HG03045 (cell line): ENCODE measurements around the gene NDUFAF5.
A peak's percentile ranks its signal among the peaks of the same experiment; 100 is the strongest.
"Not testable (repeated sequence)": the region's sequence is repeated elsewhere in the genome, so short reads cannot be mapped to it uniquely, and the experiment has no call there.

Experiments
- ATAC-seq: cut with Tn5 transposase; IDR thresholded peaks from one replicate; pipeline ENCODE4 v1.9.1; 2021; ENCODE audit warnings: mild to moderate bottlenecking, moderate library complexity; ENCODE audit not compliant: unreplicated experiment

NDUFAF5 gene

GRCh38 chr20:13784893-13785715 is at the start of gene NDUFAF5, which contains the start of gene ESF1:
TSS of gene NDUFAF5 (plus strand) at chr20:13785028. CDS start at chr20:13785069, 41 bp downstream.
TSS of gene ESF1 (minus strand) at chr20:13784919. CDS start at chr20:13783140, 1,779 bp downstream.
- peak; percentile 97 for ATAC-seq

- no peak for ATAC-seq
Measured at GRCh38 chr20:13735826-13736225, 49.0 kb upstream of the NDUFAF5 start.

DNA sequence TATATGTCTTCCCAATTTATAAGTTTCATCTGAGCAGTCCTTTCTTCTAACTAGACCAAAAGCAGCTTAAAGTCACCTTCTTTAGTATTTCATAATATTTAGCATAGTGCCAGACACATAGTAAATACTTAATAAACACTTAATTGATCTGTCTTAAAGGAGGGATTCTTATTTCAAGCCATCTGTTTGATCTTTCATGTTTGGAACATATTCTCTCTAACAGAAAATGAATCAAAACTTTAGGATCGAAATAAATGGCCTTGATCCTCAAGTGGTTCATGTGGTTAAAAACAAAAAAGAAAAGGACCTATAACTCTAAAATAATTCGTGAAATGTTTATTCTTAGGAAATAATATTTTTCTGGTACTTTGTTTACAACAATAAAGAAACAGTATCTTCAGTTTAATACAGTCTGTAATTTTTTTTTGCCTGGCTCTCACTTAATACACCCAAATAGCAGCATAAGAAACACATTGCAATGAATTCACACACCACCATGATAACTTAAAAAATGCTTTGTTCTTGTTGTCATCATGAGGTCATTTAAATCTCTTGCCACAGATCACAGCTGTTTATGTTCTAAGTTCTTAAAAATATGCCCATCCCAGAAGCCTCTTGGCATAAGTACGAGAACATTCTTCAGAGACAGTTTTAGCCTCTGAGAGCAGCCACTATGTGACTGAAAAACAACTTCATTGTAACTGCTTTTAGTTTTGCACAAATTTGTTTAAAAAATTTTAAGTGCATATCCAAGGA is 48.2 kb upstream of the NDUFAF5 start:
- ATAC-seq: no peak

DNA sequence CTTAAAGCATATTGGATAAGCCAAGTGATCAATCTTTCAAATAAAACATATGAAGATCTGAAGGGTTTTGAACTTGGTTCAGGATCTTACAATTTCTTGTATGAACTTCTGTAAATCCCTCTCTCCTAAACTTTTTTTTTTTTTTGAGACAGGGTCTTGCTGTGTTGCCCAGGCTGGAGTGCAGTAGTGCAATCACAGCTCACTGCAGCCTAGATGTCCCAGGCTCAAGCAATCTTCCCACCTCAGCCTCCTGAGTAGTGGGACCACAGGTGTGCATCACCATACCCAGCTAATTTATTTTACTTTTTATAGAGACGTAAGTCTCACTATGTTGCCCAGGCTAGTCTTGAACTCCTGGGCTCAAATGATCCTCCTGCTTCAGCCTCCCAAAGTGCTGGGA is 46.6 kb upstream of the NDUFAF5 start:
- not testable (repeated sequence) for ATAC-seq

GRCh38 chr20:13739731-13740649 is 44.8 kb upstream of the NDUFAF5 start:
- no peak for ATAC-seq

DNA sequence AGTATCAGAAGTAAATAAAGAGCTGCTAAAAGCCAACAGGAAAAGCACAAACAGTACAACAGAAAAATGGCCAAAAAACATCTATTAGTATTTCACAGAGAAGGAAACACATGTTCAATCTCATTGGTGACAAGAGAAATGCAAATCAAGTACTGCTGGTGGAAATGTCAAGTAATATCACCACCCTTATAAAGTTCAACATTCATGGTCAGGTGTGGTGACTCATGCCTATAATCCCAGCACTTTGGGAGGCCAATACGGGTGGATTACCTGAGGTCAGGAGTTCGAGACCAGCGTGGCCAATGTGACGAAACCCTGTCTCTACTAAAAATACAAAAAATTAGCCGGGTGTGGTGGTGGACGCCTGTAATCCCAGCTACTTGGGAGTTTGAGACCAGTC is 42.9 kb upstream of the NDUFAF5 start:
- ATAC-seq: no peak

DNA sequence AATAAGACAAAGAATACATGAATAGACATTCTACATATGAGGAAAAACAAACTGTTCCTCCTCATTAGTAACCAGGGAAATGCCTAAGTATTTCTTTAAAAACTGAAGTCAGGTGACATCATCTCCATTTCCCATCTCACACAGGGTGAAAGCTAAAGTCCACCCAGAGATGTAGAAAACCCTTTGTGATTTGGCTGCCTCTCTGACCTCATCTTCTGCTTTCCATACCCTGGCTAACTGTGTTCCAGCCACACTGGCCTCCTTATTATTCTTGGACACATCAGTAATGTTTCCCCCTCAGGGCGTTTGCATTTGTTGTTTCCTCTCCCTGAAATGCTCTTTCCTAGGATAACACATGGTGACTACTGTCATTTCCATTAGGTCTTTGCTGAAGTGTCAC is 40.5 kb upstream of the NDUFAF5 start:
- ATAC-seq: no peak

GRCh38 chr20:13745784-13746183 is 39.0 kb upstream of the NDUFAF5 start:
- no peak for ATAC-seq

- ATAC-seq: no peak
Measured at GRCh38 chr20:13749811-13750210, 35.0 kb upstream of the NDUFAF5 start.

DNA sequence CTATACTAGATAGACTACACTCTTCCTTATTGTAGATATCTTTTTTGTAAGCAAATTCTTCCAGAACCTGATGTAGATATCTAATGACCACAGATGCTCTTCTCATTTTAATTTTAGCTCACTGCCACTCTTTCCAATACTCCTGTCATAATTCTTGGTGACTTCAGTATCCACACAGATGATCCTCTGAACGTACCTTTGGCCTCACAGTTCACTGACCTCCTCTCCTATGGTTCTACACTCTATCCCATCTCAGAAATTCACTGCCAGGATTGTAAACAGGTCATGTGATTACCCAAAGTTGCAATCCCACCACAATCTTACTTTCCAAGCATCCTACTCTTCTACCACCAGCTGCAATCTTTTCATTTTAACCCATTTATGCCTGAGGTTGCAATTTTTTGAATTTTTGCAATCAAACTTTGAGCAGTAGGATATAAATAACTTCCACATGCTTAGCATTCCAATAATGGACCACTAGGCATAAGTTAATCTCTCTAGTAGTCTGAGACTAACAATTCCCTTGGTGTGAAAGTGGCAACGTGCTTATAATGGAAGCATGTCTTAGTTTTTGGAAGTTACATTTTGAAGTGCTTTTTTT is 31.3 kb upstream of the NDUFAF5 start:
- no peak for ATAC-seq

DNA sequence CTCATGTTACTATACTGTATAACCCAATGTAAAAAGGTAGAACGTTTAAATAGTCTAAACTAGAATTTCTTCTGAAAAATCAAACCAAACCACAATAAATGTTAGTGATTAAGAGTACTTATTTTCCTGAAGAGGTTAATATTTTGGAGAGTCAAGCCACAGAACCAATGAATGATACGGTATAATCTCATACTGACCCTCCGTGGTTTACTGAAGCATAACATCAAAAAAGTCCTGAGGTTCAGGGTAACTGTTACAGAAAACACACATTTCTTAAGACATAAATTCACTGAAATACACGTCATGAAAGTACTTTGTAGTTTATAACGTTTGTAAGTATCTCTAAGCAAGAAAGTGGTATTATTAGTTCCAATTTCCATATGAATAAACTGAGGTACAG is 29.0 kb upstream of the NDUFAF5 start:
- no peak for ATAC-seq

DNA sequence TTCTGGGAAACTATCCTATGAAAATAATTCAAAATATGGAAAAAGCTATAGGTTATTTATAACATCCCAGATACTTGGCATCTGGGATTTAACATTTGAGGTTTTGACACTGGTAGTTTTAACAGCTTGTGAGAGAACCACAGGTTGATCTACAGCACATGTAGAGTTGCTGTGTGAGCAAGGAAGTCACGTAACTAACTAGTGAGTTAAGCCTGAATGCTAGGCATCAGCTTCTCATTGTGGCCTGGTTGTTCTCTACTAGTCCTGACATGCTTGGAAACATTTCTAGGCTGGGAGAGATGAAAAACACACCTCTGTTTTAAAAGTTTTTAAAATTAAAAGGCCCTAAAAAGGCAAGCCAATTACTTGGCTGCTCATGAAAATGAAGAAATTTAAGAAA is 28.3 kb upstream of the NDUFAF5 start:
- ATAC-seq: no peak

- ATAC-seq: no peak
Measured at GRCh38 chr20:13758884-13759283, 25.9 kb upstream of the NDUFAF5 start.

DNA sequence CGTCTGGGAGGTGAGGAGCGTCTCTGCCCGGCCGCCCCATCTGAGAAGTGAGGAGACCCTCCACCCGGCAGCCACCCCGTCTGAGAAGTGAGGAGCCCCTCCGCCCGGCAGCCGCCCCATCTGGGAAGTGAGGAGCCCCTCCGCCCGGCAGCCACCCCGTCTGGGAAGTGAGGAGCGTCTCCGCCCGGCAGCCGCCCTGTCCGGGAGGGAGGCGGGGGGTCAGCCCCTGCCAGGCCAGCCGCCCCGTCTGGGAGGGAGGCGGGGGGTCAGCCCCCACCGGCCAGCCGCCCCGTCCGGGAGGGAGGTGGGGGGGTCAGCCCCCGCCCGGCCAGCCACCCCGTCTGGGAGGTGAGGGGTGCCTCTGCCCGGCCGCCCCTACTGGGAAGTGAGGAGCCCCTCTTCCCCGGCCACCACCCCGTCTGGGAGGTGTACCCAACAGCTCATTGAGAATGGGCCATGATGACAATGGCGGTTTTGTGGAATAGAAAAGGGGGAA is 24.3 kb upstream of the NDUFAF5 start:
- not testable (repeated sequence) for ATAC-seq

DNA sequence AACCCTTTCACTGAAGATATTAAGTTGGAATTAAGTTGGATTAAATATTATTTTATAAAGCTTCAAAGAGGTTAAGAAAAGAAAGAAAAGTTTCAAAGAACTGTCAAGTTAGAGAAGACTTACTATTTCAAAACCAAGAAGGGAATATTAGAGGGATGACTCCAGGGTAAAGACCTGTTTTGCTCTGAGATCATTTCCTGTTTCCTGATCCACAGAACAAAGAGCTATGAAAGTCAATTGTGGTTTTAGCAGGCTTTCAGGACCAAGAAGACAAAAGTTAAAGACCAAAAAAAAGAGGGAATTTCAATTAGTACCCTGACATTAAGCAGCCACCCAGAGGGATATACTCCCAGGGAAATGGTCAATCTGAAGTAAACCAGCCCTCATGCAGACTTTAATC is 19.5 kb upstream of the NDUFAF5 start:
- no peak for ATAC-seq

- no peak for ATAC-seq
Measured at GRCh38 chr20:13765868-13766416, 18.9 kb upstream of the NDUFAF5 start.

GRCh38 chr20:13770141-13770540 is 14.7 kb upstream of the NDUFAF5 start:
- no peak for ATAC-seq

DNA sequence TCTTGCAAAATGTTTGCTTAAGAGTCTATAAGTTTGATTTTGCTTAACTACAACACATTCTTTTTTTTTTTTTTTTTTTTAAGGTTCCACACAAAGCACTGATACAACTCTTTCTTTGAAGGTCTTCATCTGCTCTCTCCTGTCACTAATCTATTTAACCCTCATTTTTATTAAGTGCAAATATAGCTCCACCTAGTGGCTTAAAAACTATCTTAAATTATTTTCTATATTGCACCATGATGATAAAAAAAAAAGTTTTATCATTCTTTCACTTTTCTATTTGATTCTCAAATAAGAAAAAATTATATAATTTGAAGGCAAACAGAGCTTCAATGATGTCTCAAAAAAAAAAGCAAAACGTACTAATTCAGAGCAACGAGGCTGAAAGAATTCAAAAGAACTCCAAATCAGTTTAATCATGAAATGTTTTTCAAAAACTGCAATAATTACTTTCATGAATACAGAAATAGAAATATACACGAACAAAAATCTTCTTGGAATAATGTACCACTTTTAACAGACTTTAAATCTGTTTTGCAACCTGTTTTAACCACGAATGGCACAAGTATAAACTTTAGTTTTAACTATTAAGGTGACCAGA is 12.9 kb upstream of the NDUFAF5 start:
- ATAC-seq: no peak

DNA sequence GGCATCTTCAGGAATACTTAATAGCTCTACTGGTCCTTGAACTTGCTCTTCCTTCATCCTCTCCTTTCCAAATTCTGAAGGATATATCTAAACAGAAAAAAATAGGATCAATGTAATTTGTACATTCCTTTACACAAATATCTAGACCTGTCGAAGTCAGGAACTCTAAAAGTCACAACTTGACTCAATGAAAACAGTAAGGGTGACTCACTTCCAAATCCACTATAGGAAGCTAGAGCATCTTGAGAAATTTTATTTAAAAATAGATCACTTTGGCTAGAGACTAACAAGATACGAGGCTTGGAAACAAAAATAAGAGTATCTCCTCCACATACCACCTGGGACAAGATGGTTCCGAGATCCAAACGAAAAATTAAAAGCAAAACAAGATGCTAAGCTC is 12.3 kb upstream of the NDUFAF5 start:
- ATAC-seq: no peak

DNA sequence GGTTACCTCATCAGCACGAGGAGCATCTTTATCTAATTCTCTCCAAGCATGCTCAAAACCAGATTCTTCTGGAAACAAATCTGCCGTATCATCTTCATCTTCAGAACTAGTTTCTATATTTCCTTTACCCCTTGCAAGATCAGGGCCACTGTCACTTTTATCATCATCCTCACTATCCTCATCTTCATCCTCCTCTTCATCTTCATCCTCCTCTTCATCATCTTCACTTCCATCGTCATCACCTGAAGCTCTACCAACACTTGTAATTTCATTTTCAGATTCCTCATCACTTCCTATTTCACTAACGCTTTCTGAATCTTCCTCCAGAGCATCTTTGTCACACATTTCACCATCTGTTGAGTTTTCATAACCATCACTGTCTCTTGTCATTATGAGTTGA is 9.0 kb upstream of the NDUFAF5 start:
- no peak for ATAC-seq
